NCI-H69 (cell line): ENCODE results near the gene HIGD2B.
"Not testable (repeated sequence)": the region's sequence is repeated elsewhere in the genome, so short reads cannot be mapped to it uniquely, and the experiment has no call there.

ENCODE experiments used
- DNase-seq: peaks from one replicate; lab custom pipeline; 2025; lab: John Stamatoyannopoulos, UW

Gene HIGD2B

DNA sequence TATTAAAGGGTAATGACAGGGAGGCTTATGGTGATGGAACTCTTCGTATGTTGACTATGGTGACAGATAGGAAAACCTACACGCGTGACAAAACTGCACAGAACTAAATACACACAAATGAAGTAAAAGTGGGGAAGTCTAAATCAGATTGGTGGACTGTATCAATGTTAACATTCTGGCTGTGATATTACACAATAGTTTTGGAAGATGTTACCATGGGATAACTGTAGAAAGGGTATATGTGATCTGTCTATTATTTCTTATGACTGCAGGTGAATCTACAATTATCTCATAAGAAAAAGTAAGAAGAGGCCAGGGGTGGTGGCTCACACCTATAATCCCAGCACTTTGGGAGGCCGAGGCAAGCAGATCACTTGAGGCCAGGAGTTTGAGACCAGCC, 9.1 kb downstream of the HIGD2B start:
- DNase-seq, result no peak

DNA sequence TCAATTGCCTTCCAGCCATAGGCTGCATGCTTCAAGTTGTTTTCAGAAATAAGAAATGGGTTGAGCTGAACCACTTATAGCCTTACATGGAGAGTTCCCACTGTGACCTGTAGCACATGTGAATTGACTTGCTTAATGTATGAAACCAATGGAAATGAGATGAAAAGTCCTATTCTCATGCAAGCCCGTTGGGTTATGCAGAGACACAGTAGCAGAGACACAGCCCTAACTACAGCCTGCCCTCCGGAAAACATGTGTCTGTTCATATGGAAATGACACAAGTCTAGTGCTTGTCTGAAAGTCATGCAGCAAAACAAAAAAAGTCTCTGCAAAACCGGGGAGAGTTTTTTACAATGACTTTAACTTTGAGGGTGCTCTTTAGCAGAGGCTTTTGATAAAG, 14.5 kb downstream of the HIGD2B start:
- DNase-seq, result no peak

DNA sequence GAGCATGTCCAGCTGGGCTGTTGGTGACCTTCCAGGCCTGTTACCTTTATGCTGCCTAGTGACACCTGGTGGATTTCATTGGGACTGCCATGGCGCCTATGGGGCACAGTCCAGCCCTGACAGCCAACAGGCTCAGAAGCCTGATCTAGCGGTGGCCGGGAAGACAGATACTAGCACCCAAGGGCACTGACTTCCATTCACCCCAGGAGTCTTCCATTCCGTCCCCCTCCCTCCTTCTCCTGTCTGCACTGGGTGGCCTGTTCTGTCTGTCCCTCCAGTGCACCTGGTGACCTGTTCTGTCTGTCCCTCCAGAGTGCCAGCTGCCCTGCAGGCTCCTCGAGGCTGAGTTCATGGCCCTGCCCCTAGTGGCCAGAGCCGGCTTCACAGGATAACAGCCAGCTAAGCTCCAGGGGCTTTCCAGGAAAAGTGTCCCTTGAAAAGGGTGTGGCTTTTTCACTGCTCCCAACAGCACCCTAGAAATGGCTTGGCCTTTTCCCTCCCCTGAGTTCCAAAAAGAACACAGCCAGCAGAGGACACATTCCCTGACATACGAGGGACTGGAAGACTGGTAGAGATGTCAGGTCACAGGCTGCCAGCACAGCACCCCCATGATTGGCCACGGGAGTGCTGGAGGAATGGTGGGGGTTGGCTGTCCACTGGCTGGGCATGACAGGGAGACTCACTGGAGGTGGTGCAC, 15.2 kb downstream of the HIGD2B start:
- DNase-seq, result not testable (repeated sequence)

DNA sequence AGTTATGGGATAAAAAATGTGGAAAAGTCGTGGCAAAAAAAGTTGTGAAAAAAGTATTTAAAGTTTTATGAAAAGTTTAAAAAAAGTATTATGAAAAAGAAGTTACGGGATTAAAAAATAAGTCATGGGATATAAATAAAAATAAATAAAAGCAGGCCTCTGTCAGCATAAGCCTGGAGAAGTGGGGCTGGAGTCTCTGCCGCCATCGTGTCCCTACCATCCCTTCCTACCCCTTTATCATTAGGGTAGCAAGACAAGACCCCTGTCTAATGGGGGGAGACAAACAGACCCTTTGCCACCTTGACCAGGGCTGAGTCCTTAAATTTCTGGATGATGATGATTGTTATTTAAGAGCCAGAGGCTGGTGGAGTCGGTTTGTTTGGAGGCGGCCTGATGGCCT, 16.2 kb downstream of the HIGD2B start:
- DNase-seq, result not testable (repeated sequence)

- DNase-seq, result not testable (repeated sequence)
Measured at GRCh38 chr15:72665706-72666105, 20.3 kb downstream of the HIGD2B start.

DNA sequence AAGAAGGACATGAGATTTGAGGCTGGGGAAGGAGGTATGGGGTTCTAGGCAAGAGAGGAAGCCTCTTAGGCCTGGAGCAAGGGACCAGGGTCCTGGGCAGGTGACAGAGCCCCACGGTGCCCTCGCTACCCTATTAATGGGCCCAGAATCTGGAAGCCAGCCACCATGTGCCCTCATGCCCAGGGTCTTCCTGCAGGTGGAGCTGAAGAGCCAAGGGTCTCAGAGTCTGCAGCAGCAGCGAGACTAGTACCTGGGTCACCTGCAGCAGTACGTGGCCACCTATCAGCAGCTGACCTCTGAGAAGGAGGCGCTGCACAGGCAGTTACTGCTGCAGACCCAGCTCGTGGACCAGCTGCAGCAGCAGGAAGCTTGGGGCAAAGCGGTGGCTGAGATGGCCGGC, 22.1 kb downstream of the HIGD2B start:
- DNase-seq, result not testable (repeated sequence)

DNA sequence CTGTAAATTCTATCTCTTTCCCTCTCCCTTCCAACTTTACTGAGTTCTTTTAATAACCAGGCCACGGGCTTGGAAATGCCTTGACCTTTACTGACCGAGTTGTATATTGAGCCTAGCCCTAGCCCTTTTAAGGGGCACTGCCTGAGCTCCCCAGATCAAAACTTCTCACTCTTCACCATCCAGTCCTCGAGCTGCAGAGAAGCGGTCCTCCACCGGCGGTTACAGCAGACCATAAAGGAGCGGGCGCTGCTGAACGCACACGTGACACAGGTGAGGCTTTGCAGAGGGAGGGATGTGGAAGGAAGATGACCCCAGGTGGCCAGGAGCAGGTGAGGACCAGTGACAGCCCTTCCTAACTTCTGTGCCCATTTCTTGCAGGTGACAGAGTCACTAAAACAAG, 24.9 kb downstream of the HIGD2B start:
- DNase-seq, result not testable (repeated sequence)

- DNase-seq, result not testable (repeated sequence)
Measured at GRCh38 chr15:72656014-72656413, 30.0 kb downstream of the HIGD2B start.

DNA sequence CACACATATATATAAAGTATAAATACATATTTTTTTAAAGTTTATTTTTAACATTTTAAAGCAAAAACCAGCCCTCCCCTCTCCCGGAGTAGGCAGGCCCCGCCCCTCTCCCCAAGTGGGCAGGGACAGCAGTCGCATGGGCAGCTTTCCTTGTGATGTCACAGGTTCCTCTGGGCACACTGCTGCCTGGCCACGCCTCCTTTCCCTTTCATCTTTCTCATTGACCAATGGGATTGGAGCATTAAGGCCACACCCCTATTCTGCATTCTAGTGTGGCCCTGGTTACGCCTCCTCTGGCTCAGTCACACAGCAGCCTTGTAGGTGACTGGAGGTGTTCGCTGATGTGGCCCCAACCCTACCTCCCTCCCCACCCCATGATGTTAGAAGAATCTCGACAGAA, 31.6 kb downstream of the HIGD2B start, which contains the start of gene GOLGA6B:
Gene GOLGA6B (plus strand): TSS at position 301 of the 400 bp plus-strand sequence. CDS start 41 bp downstream, at position 342.
- not testable (repeated sequence) for DNase-seq

- DNase-seq, result not testable (repeated sequence)
Measured at GRCh38 chr15:72648631-72649253, 37.2 kb downstream of the HIGD2B start.

DNA sequence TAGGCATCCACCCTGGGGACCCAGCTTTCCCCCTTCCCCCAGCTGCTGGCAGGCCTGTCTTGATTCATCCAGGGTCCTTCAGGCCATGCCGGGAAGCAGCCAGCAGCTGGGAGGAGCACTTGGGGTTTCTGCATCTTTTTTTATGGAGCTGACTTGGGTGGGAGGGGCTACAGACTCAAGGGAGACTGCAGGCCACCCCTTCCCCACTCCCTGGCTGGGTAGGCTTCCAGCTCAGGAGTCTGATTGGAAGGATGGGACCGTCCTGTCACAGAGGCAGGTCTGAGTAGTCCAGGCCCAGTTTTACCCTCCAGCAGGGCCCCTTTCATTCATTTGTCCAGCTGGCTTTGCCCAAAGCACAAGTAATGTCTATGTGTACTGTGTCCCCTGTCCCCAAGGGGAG, 43.7 kb downstream of the HIGD2B start:
- DNase-seq, result not testable (repeated sequence)

DNA sequence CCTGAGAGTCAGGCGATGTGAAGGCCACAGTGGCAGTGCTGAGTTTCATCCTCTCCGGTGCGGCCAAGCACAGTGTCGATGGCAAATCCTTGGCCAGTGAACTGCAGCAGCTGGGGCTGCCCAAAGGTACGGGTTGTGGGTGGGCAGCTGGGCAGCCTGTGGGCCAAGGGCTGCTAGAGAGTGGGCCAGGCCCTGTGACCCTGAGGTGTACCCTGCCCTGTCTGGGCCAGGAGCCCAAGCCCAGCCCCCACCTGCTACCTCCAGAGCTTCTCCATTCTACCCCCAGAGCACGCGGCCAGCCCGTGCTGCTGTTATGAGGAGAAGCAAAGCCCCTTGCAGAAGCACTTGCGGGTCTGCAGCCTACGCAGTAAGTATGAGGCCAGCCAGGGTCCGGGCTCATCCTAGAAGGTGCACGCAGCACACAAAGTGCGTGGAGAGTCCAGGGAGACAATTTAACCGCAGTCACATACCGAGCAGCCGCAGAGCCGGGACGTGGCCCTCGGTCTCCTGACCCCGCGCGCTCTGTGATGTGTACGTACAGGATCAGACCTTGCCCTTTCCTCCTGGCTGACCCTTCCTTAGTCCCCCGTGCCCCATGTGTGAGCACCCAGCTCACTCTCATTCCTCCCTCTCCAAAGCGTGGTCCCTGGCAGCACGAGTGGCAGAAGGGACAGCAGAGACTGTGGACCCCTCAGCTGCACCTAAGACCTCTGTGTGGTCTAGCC, 46.1 kb downstream of the HIGD2B start:
- not testable (repeated sequence) for DNase-seq

DNA sequence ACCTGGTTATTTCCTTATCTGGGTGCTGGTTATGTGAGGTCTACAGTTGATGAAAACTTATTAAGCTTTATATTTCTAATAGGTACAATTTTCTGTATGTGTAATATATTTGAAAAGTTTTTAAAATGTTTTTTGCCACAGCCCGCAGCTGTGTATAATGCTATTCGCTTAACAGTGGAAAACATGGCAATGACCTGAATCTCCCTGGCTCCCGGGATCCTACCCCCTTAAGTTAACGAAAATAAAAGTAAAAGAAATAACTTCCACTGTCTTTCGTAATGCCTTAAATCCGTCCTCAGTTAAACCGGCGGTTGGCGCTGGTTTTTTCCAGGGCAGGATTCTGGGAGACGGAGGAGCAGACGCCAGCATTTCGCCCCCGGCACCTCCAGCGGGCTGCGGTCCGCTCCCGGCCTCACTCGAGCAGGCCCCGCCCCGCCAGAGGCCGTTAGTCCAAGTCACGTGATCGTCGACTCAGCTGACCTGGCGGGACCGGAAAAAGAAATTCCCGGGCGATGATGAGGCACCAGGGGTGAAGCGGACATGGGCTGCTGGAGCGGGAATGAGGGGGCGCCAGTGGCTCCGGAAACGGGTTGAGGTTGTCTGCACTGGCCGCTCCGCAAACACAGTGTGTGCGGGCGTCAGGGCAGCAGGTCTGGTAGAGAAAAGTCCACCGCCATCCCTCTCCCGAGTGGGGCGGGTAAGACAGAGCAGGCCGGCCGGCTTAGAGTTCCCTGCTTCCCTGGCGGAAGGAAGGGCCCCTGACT, 49.3 kb downstream of the HIGD2B start:
- not testable (repeated sequence) for DNase-seq

DNA sequence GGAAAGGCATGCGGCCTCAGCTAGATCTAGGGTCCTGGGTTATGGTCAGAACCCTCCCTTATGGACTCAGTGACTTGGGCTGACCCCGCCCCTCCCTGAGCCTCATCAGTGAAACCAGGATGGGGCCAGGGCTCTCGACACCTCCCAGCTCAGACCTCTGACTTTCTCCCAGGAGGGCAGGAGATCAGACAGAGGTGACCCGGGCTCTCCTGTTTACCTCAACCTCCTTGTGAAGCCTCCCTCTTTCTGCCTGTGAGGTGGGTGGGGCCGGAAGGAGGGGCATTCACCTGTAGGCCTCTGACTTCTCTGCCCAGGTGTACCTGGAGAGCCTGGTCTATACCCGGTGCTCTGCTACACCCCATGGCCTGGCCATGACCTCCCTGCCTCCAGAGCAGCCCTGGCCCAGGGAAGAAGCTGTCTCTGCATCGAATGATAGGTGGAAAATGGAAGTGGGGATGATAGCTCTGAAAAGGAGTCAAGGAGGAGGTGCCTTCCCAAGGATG, 56.9 kb downstream of the HIGD2B start:
- DNase-seq, result not testable (repeated sequence)

DNA sequence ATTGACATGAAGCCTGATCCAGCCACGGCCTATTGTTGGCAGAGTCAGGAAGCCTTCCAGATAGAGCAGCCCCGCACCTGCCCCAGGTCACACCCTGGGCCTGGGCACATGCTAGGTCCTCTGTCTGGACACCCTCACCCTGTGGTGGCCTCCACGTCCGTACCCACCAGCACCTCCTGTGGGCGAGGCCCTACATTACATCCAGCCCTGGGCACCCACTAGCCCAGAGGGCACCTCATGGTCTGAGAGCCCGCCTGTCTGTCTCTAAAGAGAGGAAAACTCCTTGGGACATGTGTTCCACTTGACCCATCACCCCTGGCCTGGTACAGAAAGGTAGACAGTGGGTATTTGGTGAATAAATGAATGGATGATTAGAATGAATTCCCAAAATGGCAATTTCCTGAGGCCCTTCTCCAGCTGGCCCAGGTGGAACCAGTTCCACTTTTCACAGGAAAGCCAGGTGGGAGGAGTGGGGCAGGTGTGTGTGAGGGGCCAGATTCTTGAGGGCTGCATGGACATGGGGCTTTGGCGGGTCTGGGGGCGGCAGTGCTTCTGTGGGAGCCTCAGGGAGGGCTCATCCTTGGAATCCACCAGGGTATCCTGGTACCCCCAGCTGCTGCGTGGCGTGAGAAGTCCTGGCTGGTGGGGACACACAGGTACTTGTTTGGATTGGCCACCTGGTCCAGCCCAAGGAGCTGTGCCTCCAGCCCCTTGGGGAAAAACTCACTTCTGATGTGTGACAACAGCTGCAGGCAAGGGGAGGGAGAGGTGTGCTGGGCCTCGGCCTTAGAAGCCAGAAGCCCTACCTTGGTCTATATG, 57.5 kb downstream of the HIGD2B start:
- DNase-seq, result not testable (repeated sequence)

DNA sequence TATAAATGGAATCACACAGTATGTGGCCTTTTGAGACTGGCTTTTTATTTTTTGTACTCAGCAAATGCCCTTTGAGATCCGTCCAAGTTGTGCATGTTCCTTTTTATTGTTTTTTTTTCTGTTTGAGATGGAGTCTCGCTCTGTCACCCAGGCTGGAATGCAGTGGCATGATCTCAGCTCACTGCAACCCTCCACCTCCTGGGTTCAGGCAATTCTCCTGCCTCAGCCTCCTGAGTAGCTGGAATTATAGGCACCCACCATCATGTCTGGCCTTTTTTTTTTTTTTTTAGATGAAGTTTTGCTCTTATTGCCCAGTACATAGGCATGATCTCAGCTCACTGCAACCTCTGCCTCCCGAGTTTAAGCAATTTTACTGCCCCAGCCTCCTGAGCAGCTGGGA, 59.8 kb downstream of the HIGD2B start:
- DNase-seq, result not testable (repeated sequence)
